ENCODE data around the gene RSRC1. TPM values are rescaled to one million over a fixed set of nuclear protein-coding genes. Genes with fewer than 3 reads are reported as not detected.

Gene RSRC1
- total and polyA plus RNA-seq, 7 donors, result 12.9 to 27.2 (median 19.7) TPM

DNA sequence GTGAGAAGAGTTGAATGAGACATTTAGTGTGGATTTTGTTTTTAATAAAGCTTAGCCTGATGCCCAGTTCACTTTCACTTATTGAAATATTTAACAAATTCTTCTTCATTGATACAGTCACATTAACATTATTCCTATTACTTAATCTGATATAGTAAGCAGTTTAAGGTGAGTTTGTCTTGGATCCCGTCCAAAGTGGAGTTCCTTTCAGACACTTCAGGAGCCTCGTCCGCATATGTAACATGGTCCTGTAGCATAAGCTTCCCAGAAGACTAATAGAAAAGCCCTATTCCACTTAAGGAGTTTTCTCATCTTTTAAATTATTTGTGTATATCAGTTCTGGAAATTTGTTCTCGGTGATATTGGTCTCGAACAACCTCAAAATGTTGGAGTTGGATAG is 421.4 kb downstream of the RSRC1 start:
- no peak overlapping the region for H3K4me3 ChIP-seq
- no peak for ATAC-seq
- H3K27me3 ChIP-seq (ENCODE audit: insufficient read depth in 3 of 3, low read length in 2 of 3), result no peaks in the 10 kb centered on the region
- H3K9me3 ChIP-seq, result no peaks in the 10 kb centered on the region
- 77 to 83% (median 78%) methylated on average over 5 of the region's 5 CpGs for WGBS, 3 donors
- H3K27ac ChIP-seq, result no peak overlapping the region
- H3K36me3 ChIP-seq (ENCODE audit: insufficient read depth in 1 of 2, low read depth in 1 of 2), result no peaks in the 10 kb centered on the region
- DNase-seq, result no peak
- intact Hi-C loops (cut with DNase I), result loop anchor here in 1 of 2 donors (5.0 kb wide), 1 partner anchor 914 kb away; no protein-coding TSS in a partner anchor
- TF ChIP-seq, protein P1, sequence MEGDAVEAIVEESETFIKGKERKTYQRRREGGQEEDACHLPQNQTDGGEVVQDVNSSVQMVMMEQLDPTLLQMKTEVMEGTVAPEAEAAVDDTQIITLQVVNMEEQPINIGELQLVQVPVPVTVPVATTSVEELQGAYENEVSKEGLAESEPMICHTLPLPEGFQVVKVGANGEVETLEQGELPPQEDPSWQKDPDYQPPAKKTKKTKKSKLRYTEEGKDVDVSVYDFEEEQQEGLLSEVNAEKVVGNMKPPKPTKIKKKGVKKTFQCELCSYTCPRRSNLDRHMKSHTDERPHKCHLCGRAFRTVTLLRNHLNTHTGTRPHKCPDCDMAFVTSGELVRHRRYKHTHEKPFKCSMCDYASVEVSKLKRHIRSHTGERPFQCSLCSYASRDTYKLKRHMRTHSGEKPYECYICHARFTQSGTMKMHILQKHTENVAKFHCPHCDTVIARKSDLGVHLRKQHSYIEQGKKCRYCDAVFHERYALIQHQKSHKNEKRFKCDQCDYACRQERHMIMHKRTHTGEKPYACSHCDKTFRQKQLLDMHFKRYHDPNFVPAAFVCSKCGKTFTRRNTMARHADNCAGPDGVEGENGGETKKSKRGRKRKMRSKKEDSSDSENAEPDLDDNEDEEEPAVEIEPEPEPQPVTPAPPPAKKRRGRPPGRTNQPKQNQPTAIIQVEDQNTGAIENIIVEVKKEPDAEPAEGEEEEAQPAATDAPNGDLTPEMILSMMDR (IDR thresholded peaks at IDR 0.05), result no peak
- no peaks in the 10 kb centered on the region for H3K4me1 ChIP-seq

DNA sequence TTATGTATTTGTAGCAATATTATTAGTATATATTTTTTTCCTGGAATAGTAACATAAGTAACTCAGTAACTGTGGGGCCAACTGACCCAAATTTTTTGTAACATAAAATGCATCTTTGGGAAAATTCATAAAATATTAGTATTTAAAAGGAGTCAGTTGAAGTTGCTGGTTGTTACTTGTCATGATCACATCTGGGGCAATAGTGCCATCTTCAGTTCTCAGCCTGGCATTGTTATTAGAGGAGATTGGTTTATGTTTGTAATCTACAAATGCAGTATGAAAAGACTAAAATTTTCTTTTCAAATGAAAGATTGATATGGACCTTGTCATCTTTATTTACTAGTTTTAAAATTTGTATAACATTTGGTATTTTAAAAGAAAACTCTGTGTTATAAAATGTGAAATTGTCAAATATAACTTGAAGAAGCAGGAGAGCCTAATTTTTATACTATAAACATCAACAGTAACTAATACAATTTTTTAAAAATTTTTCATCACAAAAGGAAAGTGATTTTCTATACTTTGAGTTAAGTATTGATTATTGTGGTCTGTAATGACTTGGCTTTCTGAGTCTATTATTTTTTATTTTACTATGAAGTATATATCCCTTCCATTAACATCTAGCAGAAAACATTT is 422.3 kb downstream of the RSRC1 start:
- no peak for ATAC-seq

DNA sequence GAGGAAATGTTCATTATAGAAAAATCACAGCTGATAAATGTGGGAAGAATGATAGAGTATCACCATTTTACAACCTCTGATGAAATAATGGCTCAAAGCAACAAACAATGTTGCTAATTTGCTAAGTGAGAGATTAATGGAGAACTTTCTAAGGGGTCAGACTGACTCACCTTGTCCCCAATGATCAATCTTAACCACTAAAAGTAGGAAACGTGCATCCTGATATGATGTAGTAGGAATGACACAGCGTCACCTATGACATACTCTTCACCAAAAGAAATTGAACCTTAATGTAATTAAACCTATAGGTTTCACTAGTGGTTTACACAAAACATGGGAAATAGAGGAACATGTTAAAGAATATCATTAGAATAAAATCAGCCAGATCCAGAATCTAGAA is 426.0 kb downstream of the RSRC1 start:
- H3K4me1 ChIP-seq, result no peaks in the 10 kb centered on the region
- H3K36me3 ChIP-seq (ENCODE audit: insufficient read depth in 1 of 2, low read depth in 1 of 2), result no peaks in the 10 kb centered on the region
- ATAC-seq, result no peak
- intact Hi-C loops (cut with DNase I), result no loop called here
- TF ChIP-seq, protein P1 (IDR thresholded peaks at IDR 0.05), result no peak
- no peak overlapping the region for H3K27ac ChIP-seq
- DNase-seq, result no peak
- H3K9me3 ChIP-seq, result no peaks in the 10 kb centered on the region
- H3K27me3 ChIP-seq (ENCODE audit: insufficient read depth in 3 of 3, low read length in 2 of 3), result no peaks in the 10 kb centered on the region
- H3K4me3 ChIP-seq, result no peak overlapping the region
- 75 to 81% (median 77%) methylated on average over 2 of the region's 2 CpGs for WGBS, 3 donors

More for the DNA sequence above, 422.3 kb downstream of the RSRC1 start:
- TF ChIP-seq, protein P1 (IDR thresholded peaks at IDR 0.05), result peak; percentile 44
- no peak for DNase-seq
- intact Hi-C loops (cut with DNase I), result loop anchor here in 1 of 2 donors (5.0 kb wide), 1 partner anchor 915 kb away; no protein-coding TSS in a partner anchor
- Histone ChIP-seq H3K27me3 (ENCODE audit: insufficient read depth in 3 of 3, low read length in 2 of 3) (no peaks in the 10 kb centered on the region), H3K4me1 (no peaks in the 10 kb centered on the region), H3K4me3 (no peak overlapping the region), H3K36me3 (ENCODE audit: insufficient read depth in 1 of 2, low read depth in 1 of 2) (no peaks in the 10 kb centered on the region), H3K9me3 (no peaks in the 10 kb centered on the region), H3K27ac (no peak overlapping the region)

DNA sequence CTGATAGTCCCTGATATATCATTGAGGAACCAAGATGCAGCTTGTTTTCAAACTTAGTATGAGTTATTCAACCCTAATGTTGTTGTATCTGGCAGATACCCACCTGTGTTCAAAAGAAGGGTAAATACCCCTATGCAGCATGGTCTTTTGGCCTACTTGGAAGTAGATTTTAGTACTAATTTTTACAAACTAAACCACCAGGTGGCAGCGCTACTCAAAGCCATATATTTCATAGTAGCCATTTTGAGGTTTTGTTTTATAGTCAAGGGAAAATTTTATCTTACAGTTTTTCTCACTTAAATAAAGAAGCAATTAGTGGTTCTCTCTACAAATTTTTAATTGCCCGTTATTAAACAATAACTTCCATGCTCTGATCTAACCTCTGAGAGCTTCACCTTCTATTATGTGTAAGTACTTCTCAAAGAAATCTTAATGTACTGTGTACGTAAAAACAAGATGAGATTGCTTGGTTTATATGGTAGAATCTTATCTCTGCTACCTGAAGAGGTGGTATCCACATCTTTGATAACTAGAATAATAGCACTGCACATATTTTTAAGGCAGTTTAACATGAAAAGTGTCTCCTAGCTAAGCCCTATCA is 429.6 kb downstream of the RSRC1 start:
- Histone ChIP-seq H3K36me3 (ENCODE audit: insufficient read depth in 1 of 2, low read depth in 1 of 2) (peaks cover 0 to 9% of the 10 kb centered on the region in 2 donors), H3K4me1 (no peaks in the 10 kb centered on the region), H3K27me3 (ENCODE audit: insufficient read depth in 3 of 3, low read length in 2 of 3) (no peaks in the 10 kb centered on the region), H3K4me3 (no peak overlapping the region), H3K27ac (no peak overlapping the region), H3K9me3 (no peaks in the 10 kb centered on the region)
- no peak for DNase-seq
- peak in 1 of 4 donors; percentile 79 for ATAC-seq
- TF ChIP-seq, protein P1 (IDR thresholded peaks at IDR 0.05), result peak; percentile 63
- intact Hi-C loops (cut with DNase I), result loop anchor here in 1 of 2 donors (5.0 kb wide), 1 partner anchor 103 kb away; the partner anchor contains the start of gene GFM1
- 80 to 85% (median 81%) methylated on average over 3 of the region's 3 CpGs for WGBS, 3 donors
